ENCODE measurements around the gene ZMYND10.

Gene ZMYND10

DNA sequence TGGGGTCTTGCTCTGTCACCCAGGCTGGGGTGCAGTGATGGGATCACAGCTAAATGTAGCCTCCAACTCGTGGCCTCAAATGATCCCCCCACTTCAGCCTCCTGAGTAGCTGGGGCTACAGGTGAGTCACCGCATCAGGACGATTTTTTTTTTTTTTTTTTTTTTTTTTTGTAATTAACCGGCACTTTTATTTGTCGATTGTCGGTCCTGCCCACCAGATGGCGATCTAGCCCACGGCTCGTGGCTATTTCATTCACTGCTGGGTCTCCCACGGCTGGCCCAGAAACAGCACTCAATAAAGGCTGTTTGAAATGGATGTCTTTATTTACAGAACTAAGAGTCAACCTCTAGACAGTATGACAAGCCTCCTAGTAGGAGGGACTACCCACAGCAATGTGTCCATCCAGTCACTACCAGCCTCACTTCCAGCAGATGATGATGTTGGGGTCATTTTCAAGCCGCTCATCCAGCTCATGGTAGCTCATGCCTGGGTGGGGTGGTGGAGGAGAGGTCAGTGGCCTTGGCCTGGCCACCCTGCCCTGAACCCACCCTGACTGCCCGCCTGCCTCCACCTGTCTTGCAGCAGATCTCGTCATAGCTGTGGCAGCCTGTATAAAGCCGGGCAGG is 1.8 kb upstream of the ZMYND10 start:
- TF ChIP-seq, protein P1, sequence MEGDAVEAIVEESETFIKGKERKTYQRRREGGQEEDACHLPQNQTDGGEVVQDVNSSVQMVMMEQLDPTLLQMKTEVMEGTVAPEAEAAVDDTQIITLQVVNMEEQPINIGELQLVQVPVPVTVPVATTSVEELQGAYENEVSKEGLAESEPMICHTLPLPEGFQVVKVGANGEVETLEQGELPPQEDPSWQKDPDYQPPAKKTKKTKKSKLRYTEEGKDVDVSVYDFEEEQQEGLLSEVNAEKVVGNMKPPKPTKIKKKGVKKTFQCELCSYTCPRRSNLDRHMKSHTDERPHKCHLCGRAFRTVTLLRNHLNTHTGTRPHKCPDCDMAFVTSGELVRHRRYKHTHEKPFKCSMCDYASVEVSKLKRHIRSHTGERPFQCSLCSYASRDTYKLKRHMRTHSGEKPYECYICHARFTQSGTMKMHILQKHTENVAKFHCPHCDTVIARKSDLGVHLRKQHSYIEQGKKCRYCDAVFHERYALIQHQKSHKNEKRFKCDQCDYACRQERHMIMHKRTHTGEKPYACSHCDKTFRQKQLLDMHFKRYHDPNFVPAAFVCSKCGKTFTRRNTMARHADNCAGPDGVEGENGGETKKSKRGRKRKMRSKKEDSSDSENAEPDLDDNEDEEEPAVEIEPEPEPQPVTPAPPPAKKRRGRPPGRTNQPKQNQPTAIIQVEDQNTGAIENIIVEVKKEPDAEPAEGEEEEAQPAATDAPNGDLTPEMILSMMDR (IDR thresholded peaks at IDR 0.05; ENCODE audit: extremely low read depth, missing control alignments) = peak; percentile 39
- DNase-seq (ENCODE audit: low spot score) = peak; percentile 68

DNA sequence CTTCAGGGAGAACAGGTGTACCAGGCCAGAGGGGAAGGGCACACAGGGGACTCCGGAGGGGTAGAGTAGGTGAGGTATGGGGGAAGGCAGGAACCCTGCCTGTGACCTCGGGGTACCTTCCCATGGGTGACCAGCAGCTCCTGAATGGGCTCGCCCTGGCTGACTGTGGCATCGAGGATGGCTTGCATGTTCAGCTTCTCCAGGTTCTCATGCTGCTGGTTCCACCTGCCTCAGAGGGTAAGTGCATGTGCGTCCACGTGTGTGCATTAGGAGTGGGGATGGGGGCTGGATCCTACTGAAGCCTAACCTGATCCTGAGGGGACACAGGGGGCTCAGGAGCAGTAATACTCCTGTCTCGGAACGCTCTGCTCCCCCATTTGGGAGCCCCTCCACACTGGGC is 524 bp downstream of the ZMYND10 start:
- no peak for DNase-seq (ENCODE audit: low spot score)
- TF ChIP-seq, protein P1 (IDR thresholded peaks at IDR 0.05; ENCODE audit: extremely low read depth, missing control alignments) = no peak

DNA sequence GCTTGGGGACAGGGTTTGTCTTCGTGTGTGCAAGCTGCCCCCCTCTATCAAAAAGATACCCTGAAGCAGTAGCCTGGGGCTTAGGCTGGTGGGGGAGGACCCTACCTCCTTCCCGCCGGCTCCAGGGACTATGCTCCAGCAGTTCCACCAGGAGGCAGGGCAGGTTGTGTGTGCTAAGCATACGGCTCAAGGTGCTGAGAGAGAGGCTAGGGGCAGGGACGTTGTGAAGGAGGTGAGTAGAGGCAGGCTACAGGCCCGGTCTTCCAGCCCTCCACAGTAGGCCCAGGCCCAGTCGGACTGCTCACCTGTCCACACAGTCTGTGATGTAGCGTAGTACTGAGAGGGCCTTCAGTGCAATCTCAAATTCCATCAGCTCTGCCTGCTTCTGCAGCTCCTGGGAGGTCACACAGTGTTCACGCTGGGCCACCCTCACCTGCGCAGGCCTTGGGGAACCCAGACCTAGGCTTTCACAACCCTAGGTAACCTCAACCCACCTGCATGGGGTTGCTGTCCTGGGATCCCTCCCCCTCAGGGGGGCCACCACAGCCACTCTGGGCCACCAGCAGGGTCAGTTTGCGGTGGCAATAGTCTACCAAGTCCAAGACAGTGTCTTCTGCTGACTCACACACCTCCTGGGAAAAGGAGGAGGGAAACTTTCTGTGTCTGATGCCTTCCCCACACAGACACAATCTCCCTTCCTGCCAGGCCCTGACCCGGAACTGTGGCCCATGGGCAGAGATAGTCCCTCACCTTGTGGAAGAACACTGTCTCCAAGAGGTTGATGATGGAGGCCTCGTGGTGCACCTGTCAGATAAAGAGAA is 2.5 kb downstream of the ZMYND10 start:
- TF ChIP-seq, protein P1 (IDR thresholded peaks at IDR 0.05; ENCODE audit: extremely low read depth, missing control alignments) = no peak
- DNase-seq (ENCODE audit: low spot score) = no peak

DNA sequence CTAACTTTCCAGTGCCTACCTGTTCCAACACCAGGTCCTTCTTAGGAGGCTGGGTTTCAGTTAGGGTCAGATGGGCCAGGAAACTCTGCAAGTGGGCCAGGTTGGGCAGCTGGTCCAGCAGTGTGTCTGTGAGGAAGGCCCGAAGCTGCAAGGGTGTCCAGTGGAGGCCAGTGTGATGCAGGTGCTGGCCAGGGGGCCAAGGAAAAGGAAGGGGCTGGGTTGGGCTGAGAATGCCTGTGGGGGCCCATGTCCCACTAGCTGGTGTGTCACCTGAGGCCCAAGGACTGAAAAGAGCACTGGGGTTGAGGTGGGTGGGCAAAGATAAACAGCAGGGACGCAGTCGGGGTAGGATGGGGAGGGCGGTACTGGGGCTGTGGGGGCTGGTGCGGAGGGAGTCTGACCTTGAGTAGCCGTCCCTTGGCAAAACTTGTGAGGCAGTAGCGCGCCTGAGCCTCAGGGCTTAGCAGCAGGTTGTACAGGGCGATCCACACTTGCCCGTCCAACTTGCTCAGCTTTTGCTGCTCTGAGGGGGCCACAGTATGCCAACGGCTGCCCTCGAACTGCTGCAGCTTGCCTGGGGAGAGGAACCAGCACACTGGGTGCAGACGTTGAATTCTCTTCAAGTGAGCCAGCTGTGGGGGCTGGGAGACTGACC is 3.4 kb downstream of the ZMYND10 start:
- TF ChIP-seq, protein P1 (IDR thresholded peaks at IDR 0.05; ENCODE audit: extremely low read depth, missing control alignments) = no peak
- no peak for DNase-seq (ENCODE audit: low spot score)

DNA sequence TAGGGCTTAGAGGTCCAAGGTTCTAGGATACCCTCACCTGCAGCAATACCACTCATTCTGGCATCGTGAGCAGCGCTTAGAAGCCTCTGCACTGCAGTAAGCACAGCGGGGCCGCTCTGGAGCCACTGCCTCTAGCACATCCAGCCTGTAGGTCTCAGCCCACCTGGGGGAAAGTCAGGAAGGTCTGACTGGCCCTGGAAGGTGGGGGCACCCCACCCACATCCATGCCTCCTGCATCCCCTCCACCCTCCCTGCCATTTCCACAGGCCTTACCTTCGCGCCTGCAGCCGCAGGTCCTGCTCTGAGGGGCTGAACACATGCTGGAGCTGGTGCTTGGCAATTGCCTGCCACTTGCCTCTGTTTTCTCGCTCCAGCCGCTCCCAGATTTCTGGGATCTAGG is 4.0 kb downstream of the ZMYND10 start:
- TF ChIP-seq, protein P1 (IDR thresholded peaks at IDR 0.05; ENCODE audit: extremely low read depth, missing control alignments) = no peak
- no peak for DNase-seq (ENCODE audit: low spot score)

DNA sequence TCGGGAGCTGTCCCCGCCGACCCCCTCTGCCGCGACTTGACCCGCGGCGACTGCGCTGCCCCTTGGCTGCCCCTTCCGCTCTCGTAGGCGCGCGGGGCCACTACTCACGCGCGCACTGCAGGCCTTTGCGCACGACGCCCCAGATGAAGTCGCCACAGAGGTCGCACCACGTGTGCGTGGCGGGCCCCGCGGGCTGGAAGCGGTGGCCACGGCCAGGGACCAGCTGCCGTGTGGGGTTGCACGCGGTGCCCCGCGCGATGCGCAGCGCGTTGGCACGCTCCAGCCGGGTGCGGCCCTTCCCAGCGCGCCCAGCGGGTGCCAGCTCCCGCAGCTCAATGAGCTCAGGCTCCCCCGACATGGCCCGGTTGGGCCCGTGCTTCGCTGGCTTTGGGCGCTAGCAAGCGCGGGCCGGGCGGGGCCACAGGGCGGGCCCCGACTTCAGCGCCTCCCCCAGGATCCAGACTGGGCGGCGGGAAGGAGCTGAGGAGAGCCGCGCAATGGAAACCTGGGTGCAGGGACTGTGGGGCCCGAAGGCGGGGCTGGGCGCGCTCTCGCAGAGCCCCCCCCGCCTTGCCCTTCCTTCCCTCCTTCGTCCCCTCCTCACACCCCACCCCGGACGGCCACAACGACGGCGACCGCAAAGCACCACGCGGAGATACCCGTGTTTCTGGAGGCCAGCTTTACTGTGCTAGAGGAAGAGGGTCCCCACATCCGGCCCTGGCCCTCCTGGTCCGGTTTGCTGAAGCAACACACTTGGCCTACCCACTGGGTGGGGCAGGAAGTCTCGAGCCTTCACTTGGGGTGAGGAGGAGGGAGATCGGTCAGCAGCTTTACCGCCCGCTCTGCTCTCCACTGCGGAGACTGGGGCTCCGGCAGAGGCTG is 4.8 kb downstream of the ZMYND10 start, which contains the start of gene RASSF1:
Gene RASSF1 (minus strand): TSS at position 389 of the 882 bp plus-strand sequence. CDS start 31 bp downstream, at position 358.
- DNase-seq (ENCODE audit: low spot score) = peak; percentile 79
- TF ChIP-seq, protein P1 (IDR thresholded peaks at IDR 0.05; ENCODE audit: extremely low read depth, missing control alignments) = no peak

Measured in GM20000 (cell line).